ENCODE measurements around the gene RALBP1.

Gene RALBP1

DNA sequence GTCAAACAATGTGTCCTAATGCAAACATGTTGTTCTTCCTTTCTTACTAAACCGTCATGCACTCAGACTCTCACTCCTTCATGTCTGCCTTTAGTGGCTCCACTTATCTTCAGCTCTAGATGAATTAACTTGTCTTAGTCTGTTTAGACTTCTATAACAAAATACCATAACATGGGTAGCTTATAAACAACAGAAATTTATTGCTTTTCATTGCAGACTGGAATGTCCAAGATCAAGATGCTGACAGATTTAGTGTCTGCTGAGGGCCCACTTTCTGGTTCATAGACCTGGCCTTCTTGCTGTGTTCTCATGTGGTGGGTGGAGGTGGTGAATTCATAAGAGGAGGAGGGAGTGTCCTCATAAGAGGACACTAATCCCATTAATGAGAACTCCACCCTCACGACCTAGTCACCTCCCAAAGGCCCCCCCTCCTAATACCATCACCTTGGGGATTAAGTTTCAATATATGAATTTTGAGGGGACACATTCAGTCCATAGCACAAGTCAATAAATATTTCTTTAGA is 32.3 kb downstream of the RALBP1 start:
- no peak overlapping the region for H3K4me3 ChIP-seq (ENCODE audit: severe bottlenecking)
- H3K27ac ChIP-seq (ENCODE audit: poor library complexity, severe bottlenecking), result no peak overlapping the region
- DNase-seq (ENCODE audit: low spot score) (no peak), ATAC-seq (ENCODE audit: low read depth) (no peak)
- no peaks in the 10 kb centered on the region for H3K36me3 ChIP-seq (ENCODE audit: low read depth)
- TF ChIP-seq, protein P1, sequence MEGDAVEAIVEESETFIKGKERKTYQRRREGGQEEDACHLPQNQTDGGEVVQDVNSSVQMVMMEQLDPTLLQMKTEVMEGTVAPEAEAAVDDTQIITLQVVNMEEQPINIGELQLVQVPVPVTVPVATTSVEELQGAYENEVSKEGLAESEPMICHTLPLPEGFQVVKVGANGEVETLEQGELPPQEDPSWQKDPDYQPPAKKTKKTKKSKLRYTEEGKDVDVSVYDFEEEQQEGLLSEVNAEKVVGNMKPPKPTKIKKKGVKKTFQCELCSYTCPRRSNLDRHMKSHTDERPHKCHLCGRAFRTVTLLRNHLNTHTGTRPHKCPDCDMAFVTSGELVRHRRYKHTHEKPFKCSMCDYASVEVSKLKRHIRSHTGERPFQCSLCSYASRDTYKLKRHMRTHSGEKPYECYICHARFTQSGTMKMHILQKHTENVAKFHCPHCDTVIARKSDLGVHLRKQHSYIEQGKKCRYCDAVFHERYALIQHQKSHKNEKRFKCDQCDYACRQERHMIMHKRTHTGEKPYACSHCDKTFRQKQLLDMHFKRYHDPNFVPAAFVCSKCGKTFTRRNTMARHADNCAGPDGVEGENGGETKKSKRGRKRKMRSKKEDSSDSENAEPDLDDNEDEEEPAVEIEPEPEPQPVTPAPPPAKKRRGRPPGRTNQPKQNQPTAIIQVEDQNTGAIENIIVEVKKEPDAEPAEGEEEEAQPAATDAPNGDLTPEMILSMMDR (IDR thresholded peaks at IDR 0.05; ENCODE audit: poor library complexity, severe bottlenecking), result no peak
- H3K27me3 ChIP-seq (ENCODE audit: insufficient read depth, poor library complexity, severe bottlenecking), result no peaks in the 10 kb centered on the region
- no peaks in the 10 kb centered on the region for H3K4me1 ChIP-seq (ENCODE audit: insufficient read depth, poor library complexity, severe bottlenecking)
- H3K9me3 ChIP-seq (ENCODE audit: severe bottlenecking), result no peaks in the 10 kb centered on the region

DNA sequence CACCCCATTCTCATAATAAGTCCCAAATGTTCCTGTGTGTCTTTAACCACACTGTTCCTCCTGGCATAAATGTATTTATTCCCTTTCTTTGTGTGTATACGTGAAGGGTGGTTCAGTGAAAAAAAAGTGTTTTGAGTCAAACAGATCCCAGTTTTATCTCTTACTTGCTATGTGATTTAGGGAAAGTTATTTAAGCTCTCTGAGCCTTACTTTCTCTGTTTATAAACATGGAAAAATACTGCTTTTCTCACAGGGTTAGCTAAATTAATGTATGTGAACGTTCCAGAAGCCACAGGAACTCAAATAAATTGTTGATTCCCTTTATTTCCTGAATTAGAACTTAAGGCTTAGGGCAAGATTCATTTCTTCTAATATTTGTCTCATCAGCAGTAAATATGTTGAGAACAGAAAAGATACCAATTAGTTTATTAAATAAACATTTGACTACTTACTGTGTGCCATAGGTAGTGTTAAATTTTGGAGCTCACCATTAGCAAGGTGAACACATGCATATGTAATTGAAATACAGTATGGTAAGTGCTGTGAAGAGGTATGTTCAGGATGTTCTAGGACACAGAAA is 33.2 kb downstream of the RALBP1 start:
- TF ChIP-seq, protein P1 (IDR thresholded peaks at IDR 0.05; ENCODE audit: poor library complexity, severe bottlenecking), result no peak
- ATAC-seq (ENCODE audit: low read depth), result no peak

DNA sequence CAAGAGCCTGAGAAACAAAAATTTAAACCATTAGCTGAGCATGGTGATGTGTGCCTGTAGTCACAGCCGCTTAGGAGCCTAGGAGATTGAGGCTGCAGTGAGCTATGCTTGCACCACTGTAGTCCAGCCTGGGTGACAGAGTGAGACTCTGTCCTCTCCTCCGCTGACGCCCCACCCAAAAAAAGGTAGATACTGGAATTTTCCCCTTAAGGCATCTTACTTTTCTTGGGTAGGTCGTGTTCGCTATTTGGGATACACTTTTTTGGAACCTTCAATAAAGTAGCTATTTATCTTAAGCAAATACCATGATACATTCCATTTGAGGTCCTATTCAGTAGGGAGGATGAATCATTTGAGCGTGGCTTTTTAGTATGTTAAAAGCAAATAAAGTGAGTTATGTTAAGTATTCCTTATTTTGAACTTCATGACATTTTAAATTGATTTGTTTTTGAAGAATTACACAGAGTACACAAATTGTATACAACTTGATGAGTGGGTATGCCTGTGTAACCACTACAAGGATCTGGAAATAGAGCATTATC is 38.7 kb downstream of the RALBP1 start:
- no peak for DNase-seq (ENCODE audit: low spot score)
- TF ChIP-seq, protein P1 (IDR thresholded peaks at IDR 0.05; ENCODE audit: poor library complexity, severe bottlenecking), result no peak
- H3K4me1 ChIP-seq (ENCODE audit: insufficient read depth, poor library complexity, severe bottlenecking), result peaks cover 12% of the 10 kb centered on the region
- no peak overlapping the region for H3K4me3 ChIP-seq (ENCODE audit: severe bottlenecking)
- no peaks in the 10 kb centered on the region for H3K27me3 ChIP-seq (ENCODE audit: insufficient read depth, poor library complexity, severe bottlenecking)
- H3K36me3 ChIP-seq (ENCODE audit: low read depth), result peaks cover 31% of the 10 kb centered on the region
- peak; percentile 94 for ATAC-seq (ENCODE audit: low read depth)
- no peaks in the 10 kb centered on the region for H3K9me3 ChIP-seq (ENCODE audit: severe bottlenecking)
- peak overlapping the region; percentile 54 for H3K27ac ChIP-seq (ENCODE audit: poor library complexity, severe bottlenecking)

More for the DNA sequence above, 33.2 kb downstream of the RALBP1 start:
- H3K27me3 ChIP-seq (ENCODE audit: insufficient read depth, poor library complexity, severe bottlenecking), result no peaks in the 10 kb centered on the region
- peaks cover 6% of the 10 kb centered on the region for H3K36me3 ChIP-seq (ENCODE audit: low read depth)
- no peak overlapping the region for H3K27ac ChIP-seq (ENCODE audit: poor library complexity, severe bottlenecking)
- H3K4me1 ChIP-seq (ENCODE audit: insufficient read depth, poor library complexity, severe bottlenecking), result peaks cover 2% of the 10 kb centered on the region
- H3K9me3 ChIP-seq (ENCODE audit: severe bottlenecking), result no peaks in the 10 kb centered on the region
- H3K4me3 ChIP-seq (ENCODE audit: severe bottlenecking), result no peak overlapping the region
- no peak for DNase-seq (ENCODE audit: low spot score)

DNA sequence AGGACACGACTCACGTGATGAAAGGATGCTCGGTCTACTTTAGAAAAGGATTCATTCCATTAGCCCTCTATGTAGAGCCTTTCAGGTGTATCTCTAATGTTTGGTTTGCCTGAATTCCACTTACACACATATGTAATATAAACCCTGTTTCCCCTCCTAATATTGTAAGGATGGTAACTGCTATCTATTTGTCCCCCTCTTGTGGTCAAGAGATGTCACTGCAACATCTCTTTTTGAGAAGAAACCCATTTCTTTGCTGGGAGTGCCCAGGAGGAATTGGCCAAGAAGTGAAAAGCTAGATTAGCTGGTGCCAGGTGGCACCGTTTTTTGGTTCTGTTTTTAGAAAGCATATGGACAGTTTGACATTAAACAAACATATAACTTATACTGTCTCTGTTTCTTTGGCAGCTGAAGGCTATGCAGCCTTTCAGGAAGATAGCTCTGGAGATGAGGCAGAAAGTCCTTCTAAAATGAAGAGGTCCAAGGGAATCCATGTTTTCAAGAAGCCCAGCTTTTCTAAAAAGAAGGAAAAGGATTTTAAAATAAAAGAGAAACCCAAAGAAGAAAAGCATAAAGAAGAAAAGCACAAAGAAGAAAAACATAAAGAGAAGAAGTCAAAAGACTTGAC is 41.2 kb downstream of the RALBP1 start:
- no peak overlapping the region for H3K4me3 ChIP-seq (ENCODE audit: severe bottlenecking)
- no peaks in the 10 kb centered on the region for H3K27me3 ChIP-seq (ENCODE audit: insufficient read depth, poor library complexity, severe bottlenecking)
- DNase-seq (ENCODE audit: low spot score) (no peak), ATAC-seq (ENCODE audit: low read depth) (no peak)
- peaks cover 34% of the 10 kb centered on the region for H3K36me3 ChIP-seq (ENCODE audit: low read depth)
- H3K9me3 ChIP-seq (ENCODE audit: severe bottlenecking), result no peaks in the 10 kb centered on the region
- TF ChIP-seq, protein P1 (IDR thresholded peaks at IDR 0.05; ENCODE audit: poor library complexity, severe bottlenecking), result peak; percentile 95
- H3K4me1 ChIP-seq (ENCODE audit: insufficient read depth, poor library complexity, severe bottlenecking), result peaks cover 12% of the 10 kb centered on the region
- no peak overlapping the region for H3K27ac ChIP-seq (ENCODE audit: poor library complexity, severe bottlenecking)
